ENCODE results near the gene NME7. TPM values are rescaled to one million over a fixed set of nuclear protein-coding genes. Genes with fewer than 3 reads are reported as not detected.
"Not testable (repeated sequence)": the region's sequence is repeated elsewhere in the genome, so short reads cannot be mapped to it uniquely, and the experiment has no call there.

Gene NME7
- total RNA-seq, 1 experiment from 2014 or later = 36.5 TPM

- intact Hi-C loops (cut with micrococcal nuclease) = loop anchor here (5.0 kb wide), 1 partner anchor 799 kb away; no protein-coding TSS in a partner anchor
- CTCF ChIA-PET = interaction anchor here (0.6 to 12.0 kb wide), 14 partner anchors 171 to 1003 kb away, joined by 3 to 341 read pairs (median 4); partner anchors contain the start of gene ATP1B1
- H3K4me3 Mint-ChIP-seq (ENCODE audit: unreplicated experiment) = no peak overlapping the region
- no peaks in the 10 kb centered on the region for H3K36me3 Mint-ChIP-seq (ENCODE audit: insufficient read depth, unreplicated experiment)
- BruUV-seq (replicated peaks) = no TSS peak
- H3K27ac Mint-ChIP-seq (ENCODE audit: low read depth, unreplicated experiment) = no peak overlapping the region
- POLR2A ChIA-PET = interaction anchor here (0.6 to 0.7 kb wide), 2 partner anchors 219 to 940 kb away, joined by 3 read pairs; no protein-coding TSS in a partner anchor
- no peaks in the 10 kb centered on the region for H3K4me1 Mint-ChIP-seq (ENCODE audit: insufficient read depth, unreplicated experiment)
- H3K9me3 Mint-ChIP-seq (ENCODE audit: unreplicated experiment) = no peaks in the 10 kb centered on the region
- H3K27me3 Mint-ChIP-seq (ENCODE audit: insufficient read depth, unreplicated experiment) = no peaks in the 10 kb centered on the region
- DNase-seq (ENCODE audit: unreplicated experiment) = no peak
- no peak for TF ChIP-seq CTCF (IDR thresholded peaks at IDR 0.05; ENCODE audit: unreplicated experiment)
Measured at GRCh38 chr1:169346036-169346589, 21.5 kb downstream of the NME7 start.

- no peak overlapping the region for H3K27ac Mint-ChIP-seq (ENCODE audit: low read depth, unreplicated experiment)
- POLR2A ChIA-PET = interaction anchor here (0.6 to 0.7 kb wide), 2 partner anchors 219 to 940 kb away, joined by 3 read pairs; no protein-coding TSS in a partner anchor
- H3K36me3 Mint-ChIP-seq (ENCODE audit: insufficient read depth, unreplicated experiment) = peaks cover 5% of the 10 kb centered on the region
Measured at GRCh38 chr1:169345511-169345910, 22.1 kb downstream of the NME7 start.

GRCh38 chr1:169342096-169342495 lies 25.5 kb downstream of the NME7 start:
- Mint-ChIP-seq H3K36me3 (ENCODE audit: insufficient read depth, unreplicated experiment) (peaks cover 15% of the 10 kb centered on the region), H3K9me3 (ENCODE audit: unreplicated experiment) (peaks cover 11% of the 10 kb centered on the region)
- BruUV-seq (replicated peaks); intact Hi-C loops (cut with micrococcal nuclease); H3K4me3 Mint-ChIP-seq (ENCODE audit: unreplicated experiment); DNase-seq (ENCODE audit: unreplicated experiment); H3K4me1 Mint-ChIP-seq (ENCODE audit: insufficient read depth, unreplicated experiment); H3K27me3 Mint-ChIP-seq (ENCODE audit: insufficient read depth, unreplicated experiment); H3K27ac Mint-ChIP-seq (ENCODE audit: low read depth, unreplicated experiment): not testable (repeated sequence)
- CTCF ChIA-PET = interaction anchor here (0.6 to 1.3 kb wide), 6 partner anchors 8 to 996 kb away, joined by 3 to 8 read pairs (median 4); no protein-coding TSS in a partner anchor
- POLR2A ChIA-PET = interaction anchor here (0.7 kb wide), 1 partner anchor 106 kb away, joined by 3 read pairs; no protein-coding TSS in a partner anchor

More at GRCh38 chr1:169345511-169345910, 22.1 kb downstream of the NME7 start:
- H3K27me3 Mint-ChIP-seq (ENCODE audit: insufficient read depth, unreplicated experiment) = no peaks in the 10 kb centered on the region
- peaks cover 2% of the 10 kb centered on the region for H3K9me3 Mint-ChIP-seq (ENCODE audit: unreplicated experiment)
- no peaks in the 10 kb centered on the region for H3K4me1 Mint-ChIP-seq (ENCODE audit: insufficient read depth, unreplicated experiment)
- no peak for DNase-seq (ENCODE audit: unreplicated experiment)
- TF ChIP-seq CTCF (IDR thresholded peaks at IDR 0.05; ENCODE audit: unreplicated experiment) = no peak
- BruUV-seq (replicated peaks) = no TSS peak
- CTCF ChIA-PET = interaction anchor here (0.5 to 12.0 kb wide), 5 partner anchors 14 to 1002 kb away, joined by 3 to 341 read pairs (median 65); no protein-coding TSS in a partner anchor
- no peak overlapping the region for H3K4me3 Mint-ChIP-seq (ENCODE audit: unreplicated experiment)
- intact Hi-C loops (cut with micrococcal nuclease) = loop anchor here (5.0 kb wide), 1 partner anchor 798 kb away; no protein-coding TSS in a partner anchor

- no peak for TF ChIP-seq CTCF (IDR thresholded peaks at IDR 0.05; ENCODE audit: unreplicated experiment)
- no TSS peak for BruUV-seq (replicated peaks)
- peaks cover 11% of the 10 kb centered on the region for H3K9me3 Mint-ChIP-seq (ENCODE audit: unreplicated experiment)
- H3K36me3 Mint-ChIP-seq (ENCODE audit: insufficient read depth, unreplicated experiment) = peaks cover 20% of the 10 kb centered on the region
- H3K27me3 Mint-ChIP-seq (ENCODE audit: insufficient read depth, unreplicated experiment) = no peaks in the 10 kb centered on the region
- H3K27ac Mint-ChIP-seq (ENCODE audit: low read depth, unreplicated experiment) = no peak overlapping the region
- POLR2A ChIA-PET = no interaction called here
- CTCF ChIA-PET = interaction anchor here (0.6 to 1.3 kb wide), 5 partner anchors 222 to 1794 kb away, joined by 3 to 5 read pairs (median 3); no protein-coding TSS in a partner anchor
- no peaks in the 10 kb centered on the region for H3K4me1 Mint-ChIP-seq (ENCODE audit: insufficient read depth, unreplicated experiment)
- DNase-seq (ENCODE audit: unreplicated experiment) = no peak
- intact Hi-C loops (cut with micrococcal nuclease) = no loop called here
- H3K4me3 Mint-ChIP-seq (ENCODE audit: unreplicated experiment) = no peak overlapping the region
Measured at GRCh38 chr1:169340882-169341281, 26.7 kb downstream of the NME7 start.

Data from MCF 10A (cell line).